Measurements from ENCODE around the gene HAX1.
"Not testable (repeated sequence)": the region's sequence is repeated elsewhere in the genome, so short reads cannot be mapped to it uniquely, and the experiment has no call there.

HAX1 gene

DNA sequence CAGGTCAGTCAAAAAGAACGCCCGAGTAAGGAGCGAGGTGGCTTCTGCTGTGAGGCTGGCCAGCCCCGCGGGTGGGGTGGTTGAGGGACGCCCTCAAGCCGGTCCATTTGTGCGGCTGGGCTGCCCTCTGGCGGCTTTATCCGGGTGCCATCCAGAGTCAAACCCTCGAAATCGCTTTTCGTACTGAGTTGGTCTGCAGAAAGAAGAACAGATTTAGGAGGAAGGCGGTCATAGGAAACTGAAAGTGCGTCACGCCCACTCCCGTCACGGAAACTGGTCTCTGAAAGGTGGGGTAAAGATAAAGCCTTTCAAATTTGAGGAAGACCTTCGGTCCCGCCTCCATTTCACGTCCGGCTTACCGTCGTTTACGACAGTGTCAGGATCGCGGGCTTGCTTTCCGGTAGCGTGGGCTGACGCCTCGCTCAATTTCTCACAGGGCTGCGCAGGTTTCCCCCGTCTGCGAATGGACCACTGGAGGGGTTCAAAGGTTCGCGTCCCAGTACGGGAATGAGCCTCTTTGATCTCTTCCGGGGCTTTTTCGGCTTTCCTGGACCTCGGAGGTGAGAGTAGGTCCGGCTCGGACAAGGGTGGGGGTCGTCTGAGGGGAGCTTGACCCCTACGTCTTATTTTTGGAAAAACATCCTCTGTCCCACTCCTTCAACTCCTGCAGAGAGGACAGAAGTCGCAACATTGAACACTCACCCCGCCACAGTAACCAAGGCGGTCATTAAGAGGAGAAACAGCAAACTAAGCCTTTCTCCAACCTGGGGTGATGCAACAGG lies at the start of gene HAX1:
Gene HAX1, plus strand, starts transcription at position 413 of the 782 bp plus-strand sequence. Its CDS starts 95 bp downstream, at position 508.
- peak; percentile 94 to 95 for DNase-seq (ENCODE audit: low read depth in 2 of 2)

GRCh38 chr1:154222918-154223317 lies 49.5 kb upstream of the HAX1 start:
- DNase-seq (ENCODE audit: low read depth in 2 of 2) = no peak

- DNase-seq (ENCODE audit: low read depth in 2 of 2) = no peak
Observed at GRCh38 chr1:154223621-154224020, 48.8 kb upstream of the HAX1 start.

- DNase-seq (ENCODE audit: low read depth in 2 of 2) = no peak
Observed at GRCh38 chr1:154225370-154225769, 47.1 kb upstream of the HAX1 start.

DNA sequence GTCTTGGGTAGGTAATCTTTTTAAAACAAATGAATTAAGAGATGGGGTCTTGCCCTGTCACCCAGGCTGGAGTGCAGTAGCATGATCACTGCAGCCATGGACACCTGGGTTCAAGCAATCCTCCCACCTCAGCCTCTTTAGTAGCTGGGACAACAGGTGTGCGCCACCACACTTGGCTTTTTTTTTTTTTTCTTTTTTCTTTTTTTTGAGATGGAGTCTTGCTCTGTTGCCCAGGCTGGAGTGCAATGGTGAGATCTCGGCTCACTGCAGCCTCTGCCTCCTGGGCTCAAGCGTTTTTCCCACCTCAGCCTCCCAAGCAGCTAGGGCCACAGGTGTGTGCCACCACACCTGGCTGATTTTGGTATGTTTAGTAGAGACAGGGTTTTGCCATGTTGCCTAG lies 41.3 kb upstream of the HAX1 start:
- DNase-seq (ENCODE audit: low read depth in 2 of 2) = not testable (repeated sequence)

DNA sequence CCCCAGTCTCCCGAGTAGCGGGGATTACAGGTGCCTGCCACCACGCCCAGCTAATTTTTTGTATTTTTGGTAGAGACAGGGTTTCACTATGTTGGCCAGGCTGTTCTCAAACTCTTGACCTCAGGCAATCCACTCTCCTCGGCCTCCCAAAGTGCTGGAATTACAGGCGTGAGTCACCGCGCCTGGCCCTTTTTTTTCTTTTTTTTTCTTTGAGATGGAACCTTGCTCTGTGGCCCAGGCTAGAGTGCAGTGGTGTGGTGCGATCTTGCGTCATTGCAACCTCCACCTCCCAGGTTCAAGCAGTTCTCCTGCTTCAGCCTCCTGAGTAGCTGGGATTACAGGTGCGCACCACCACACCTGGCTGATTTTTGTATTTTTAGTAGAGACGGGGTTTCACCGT lies 39.3 kb upstream of the HAX1 start:
- not testable (repeated sequence) for DNase-seq (ENCODE audit: low read depth in 2 of 2)

GRCh38 chr1:154236855-154237254 lies 35.6 kb upstream of the HAX1 start:
- DNase-seq (ENCODE audit: low read depth in 2 of 2) = no peak

GRCh38 chr1:154237435-154237834 lies 35.0 kb upstream of the HAX1 start:
- no peak for DNase-seq (ENCODE audit: low read depth in 2 of 2)

- no peak for DNase-seq (ENCODE audit: low read depth in 2 of 2)
Observed at GRCh38 chr1:154237880-154238506, 34.4 kb upstream of the HAX1 start.

DNA sequence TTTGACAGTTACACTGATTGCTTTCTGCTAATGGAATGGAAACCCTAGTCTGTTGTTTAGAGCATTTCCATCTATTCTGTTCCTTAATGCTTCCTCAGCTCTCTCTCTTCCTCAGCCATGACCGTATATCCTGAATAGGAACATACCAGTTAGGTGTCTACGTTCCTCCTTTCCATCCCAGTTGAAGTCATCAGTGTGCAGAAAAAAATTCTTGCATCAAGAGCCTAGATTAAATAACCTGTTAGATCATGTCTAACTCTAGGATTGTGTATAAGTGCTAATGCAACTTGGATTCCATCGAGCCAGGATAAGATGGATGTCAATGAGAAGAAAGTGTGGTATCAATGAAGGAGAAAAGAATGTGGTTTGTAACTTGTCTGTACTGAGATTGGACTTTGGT lies 32.9 kb upstream of the HAX1 start:
- DNase-seq (ENCODE audit: low read depth in 2 of 2) = no peak

DNA sequence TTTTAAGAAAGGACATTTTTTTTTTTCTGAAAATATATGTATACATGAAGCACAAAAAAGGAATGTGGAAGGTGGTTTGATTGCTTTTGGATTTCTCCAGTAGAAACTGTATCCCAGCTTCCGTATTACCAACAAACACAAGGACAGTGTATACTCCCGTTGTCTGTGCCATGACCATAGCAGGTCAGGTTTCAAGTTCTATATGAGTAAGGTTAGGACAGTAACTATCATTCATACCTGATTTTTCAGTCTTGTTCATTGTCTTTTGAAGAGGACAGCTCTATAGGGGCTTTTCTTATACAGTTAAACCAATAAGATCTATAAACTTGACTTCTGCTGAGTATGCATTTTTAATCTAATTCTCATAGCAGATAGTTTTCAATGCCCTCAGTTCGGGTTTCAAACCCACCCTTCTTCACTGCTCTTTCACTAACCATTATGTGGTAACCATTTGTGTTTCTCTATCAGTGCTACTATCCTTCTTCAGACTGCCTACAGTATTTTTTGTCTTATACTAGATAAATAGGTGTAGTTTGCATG lies 32.1 kb upstream of the HAX1 start:
- no peak for DNase-seq (ENCODE audit: low read depth in 2 of 2)

- DNase-seq (ENCODE audit: low read depth in 2 of 2) = no peak
Observed at GRCh38 chr1:154241703-154242351, 30.6 kb upstream of the HAX1 start.

GRCh38 chr1:154253671-154254070 lies 18.8 kb upstream of the HAX1 start:
- no peak for DNase-seq (ENCODE audit: low read depth in 2 of 2)

- no peak for DNase-seq (ENCODE audit: low read depth in 2 of 2)
Observed at GRCh38 chr1:154256686-154257085, 15.7 kb upstream of the HAX1 start.

DNA sequence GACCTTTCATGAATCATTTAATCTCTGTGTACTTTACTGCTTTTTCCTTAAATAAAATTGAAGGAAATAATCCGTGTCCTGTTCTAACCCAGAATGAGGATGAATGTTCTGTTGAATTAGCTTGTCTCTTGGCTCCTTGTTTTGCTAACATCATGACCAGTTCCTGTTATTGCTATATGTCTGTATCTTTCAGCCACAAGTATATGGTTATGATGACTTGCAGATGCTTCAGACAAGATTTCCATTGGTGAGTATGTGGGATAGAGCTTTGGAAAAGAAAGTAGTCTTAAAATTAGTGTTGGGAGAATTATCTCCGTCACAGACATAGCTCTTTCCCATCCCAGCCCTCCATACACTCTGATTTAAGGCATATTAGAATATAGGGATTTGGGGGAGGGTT lies 13.6 kb upstream of the HAX1 start:
- no peak for DNase-seq (ENCODE audit: low read depth in 2 of 2)

DNA sequence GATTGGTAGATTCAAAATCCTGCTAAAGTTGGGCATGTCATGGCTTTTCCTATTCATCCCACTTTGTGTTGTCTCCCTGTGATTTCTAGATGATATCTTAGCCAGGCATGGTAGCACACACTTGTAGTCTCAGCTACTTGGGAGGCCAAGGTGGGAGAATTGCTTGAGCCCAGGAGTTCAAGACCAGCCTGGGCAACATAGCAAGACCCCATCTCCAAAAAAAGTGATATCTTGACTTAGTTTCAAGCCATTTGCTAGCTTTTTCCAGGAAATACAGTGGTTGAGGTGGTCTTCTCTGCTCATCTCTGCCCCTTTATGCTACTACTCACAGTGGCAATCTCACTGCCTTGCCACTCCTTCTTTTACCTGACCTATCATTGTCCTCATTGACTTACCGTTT lies 12.3 kb upstream of the HAX1 start:
- DNase-seq (ENCODE audit: low read depth in 2 of 2) = no peak

DNA sequence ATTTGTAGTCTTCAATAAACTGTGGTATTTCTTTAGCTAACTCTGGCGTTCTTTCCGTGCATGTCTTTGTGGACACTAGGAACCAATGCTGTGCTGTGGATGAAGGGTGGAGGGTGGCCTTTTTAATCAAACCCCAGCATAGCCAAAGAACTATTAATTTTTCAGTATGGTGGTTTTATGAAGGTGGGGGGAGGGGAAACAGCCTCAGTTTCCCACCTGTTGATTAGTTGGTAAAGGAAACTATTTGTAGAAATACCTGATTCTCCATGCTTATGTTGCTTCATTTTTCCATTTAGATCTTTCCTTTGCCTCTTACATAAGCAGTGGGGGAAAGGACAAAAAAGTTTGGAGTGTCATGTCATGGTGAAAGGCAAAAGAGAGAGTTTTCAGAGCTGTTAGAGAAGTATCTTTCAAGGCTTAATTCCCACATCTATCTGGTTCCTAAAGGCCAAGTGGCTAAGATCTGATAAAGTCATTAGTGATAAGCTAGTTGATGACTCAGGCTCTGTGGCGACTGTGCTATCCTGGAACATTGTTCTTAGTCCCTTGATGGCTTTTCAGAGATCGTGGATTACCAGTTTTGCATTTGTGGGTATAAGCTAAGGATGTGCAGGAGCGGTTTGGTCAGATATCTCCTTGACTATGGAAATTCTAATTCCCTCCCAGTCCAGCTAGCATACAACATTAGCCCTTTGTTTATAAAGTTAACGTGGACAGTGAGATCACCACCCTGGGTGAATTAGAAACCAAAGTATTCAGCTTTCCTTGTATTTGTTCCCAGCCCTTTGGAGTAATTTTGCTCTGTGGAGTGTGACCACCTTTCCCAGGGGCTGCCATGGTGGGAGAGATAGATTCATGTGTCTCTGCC lies 8.7 kb upstream of the HAX1 start:
- no peak for DNase-seq (ENCODE audit: low read depth in 2 of 2)

DNA sequence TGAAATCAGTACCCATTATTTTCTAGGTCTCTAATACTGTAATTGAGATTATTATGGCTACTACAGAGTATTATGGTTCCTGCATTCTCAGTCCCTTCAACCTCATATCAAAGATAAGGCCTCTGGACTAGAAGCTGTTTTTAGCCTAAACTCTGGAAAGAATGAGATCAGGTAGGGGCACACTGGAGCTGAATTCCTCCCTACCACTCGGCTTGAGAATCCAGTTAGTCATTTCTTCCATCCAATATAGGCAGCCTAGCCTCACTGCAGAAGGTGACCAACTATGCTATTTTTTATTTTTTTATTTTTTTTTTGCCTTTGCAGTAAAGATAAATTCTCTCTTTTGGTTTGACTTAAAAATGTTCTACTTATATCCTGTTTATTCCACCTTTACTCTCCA lies 8.0 kb upstream of the HAX1 start:
- no peak for DNase-seq (ENCODE audit: low read depth in 2 of 2)

DNA sequence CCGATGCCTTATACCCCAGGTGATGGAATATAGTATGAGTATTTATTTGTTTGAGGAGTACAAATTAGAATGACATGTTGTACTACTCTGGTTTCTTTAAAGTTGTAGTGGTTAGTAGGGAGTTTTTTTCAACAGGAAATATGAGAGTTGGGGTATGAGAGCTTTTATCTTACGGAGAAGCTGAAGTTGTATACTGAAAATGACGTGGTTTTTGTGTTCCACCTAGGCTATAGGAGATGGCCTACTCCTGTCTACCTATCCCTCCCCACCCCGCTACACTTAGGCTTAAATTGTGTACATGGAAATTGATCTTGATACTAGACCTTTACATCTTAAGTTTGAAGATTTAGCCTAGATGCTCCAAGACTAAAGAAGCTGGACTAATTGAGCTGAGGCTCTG lies 6.8 kb upstream of the HAX1 start:
- no peak for DNase-seq (ENCODE audit: low read depth in 2 of 2)

DNA sequence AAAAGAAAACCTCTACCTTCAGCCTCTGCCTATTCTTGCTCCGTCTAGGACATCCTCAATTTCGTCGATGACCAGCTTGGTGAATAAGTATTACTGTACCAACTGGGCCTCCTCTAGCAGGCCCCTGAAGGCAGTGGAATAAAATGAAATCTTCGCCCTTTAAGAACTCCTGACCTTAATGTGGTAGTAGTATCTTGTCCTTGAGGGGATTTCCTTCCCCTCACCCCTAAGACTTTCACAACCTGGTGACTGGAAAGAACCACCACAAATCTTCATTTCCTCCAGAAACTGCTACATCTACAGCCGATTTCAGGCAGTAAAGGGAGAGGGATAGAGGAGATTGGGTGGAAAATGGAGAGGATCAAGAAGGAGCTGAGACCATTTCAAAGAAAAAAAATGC lies 1.6 kb upstream of the HAX1 start:
- no peak for DNase-seq (ENCODE audit: low read depth in 2 of 2)

DNA sequence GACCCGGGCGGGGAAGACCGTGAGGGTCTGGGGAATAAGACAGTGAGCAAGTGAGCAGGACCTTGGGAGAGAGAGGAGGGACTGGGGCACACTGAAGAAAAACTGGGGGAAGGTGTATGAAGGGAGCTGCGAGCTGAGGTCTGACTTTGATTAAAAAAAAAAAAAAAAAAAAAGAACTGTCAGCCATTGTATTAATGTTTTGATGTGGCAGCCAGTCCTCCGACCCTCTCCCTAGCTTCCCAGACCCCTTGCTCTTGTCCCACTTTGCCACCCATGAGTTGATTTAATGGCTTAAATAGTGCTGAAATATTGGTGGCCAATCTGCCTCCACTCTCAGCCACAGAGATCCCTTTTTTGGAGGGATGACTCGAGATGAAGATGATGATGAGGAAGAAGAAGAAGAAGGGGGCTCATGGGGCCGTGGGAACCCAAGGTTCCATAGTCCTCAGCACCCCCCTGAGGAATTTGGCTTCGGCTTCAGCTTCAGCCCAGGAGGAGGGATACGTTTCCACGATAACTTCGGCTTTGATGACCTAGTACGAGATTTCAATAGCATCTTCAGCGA lies 652 bp downstream of the HAX1 start:
- DNase-seq (ENCODE audit: low read depth in 2 of 2) = no peak
